HG03159 (cell line): ENCODE data around the gene TDRD9.
A peak's percentile ranks its signal among the peaks of the same experiment; 100 is the strongest.
"Not testable (repeated sequence)": the region's sequence is repeated elsewhere in the genome, so short reads cannot be mapped to it uniquely, and the experiment has no call there.

ENCODE experiments used
- ATAC-seq: cut with Tn5 transposase; IDR thresholded peaks from one replicate; pipeline ENCODE4 v1.9.1; 2021; ENCODE audit warnings: mild to moderate bottlenecking, moderate library complexity; ENCODE audit not compliant: unreplicated experiment

Gene TDRD9

DNA sequence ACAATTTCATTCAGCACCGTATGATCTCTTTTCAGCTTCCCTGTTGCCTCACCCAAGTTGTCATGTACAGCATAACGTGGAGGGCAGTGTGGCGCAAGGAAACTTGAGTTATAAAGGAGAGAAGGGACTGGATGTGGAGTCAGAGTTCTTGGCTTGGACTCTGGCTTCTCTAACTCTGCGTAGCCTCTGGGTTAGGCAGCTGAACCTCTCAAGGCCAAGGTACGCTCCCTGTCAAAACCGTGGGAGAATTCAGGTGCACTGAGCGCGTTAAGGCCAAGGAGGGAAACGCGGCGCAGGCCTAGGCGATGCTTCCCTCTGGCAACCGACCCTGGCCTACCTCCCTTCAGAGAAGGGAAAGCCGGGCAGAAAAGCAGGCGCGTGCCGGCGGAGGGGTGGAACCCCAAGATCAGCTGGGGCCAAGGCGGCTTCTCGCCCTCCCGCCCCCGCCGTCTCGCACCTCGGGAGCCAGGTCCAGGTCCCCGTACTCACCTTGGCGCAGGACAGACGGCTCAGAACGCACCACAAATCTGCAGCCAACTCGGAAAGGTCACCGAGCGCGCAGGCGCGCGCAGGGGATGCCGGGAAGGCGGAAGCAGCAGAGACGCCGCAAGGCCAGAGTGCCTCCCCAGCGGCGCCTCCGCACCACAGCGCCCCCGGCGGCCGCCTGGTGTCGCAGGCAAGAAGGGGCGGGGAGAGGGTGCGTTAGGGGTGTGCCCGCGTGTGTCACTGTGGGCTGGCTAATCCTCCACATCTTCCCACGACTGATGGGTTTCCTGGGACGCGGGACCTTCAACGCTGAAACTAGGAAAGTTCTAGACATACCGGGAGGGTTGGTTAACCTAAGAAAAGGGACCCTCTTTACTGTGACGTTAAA, 7.0 kb upstream of the TDRD9 start:
- peak; percentile 92 for ATAC-seq

- not testable (repeated sequence) for ATAC-seq
Observed at GRCh38 chr14:103921855-103922200, 6.4 kb upstream of the TDRD9 start.

GRCh38 chr14:103923863-103924262, 4.4 kb upstream of the TDRD9 start:
- ATAC-seq = no peak

DNA sequence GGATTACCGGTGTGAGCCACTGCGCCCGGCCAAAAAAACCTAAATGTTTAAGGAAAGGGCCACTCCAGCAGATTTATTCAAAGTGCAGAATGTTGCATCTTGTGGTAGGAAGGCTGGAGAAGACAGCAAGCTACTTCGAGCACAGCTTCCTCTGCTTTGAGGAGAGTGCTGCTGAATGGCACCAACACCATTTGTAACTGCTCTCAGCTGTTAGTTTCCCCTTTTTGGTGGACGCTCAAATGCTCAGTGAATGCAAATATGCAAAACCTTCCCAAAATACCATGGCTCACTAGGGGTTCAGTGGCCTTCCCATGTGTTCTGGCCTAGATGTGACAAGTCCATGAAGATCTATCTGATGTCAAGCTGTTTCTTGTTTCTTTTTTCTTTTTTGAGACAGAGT, 2.9 kb upstream of the TDRD9 start:
- no peak for ATAC-seq

DNA sequence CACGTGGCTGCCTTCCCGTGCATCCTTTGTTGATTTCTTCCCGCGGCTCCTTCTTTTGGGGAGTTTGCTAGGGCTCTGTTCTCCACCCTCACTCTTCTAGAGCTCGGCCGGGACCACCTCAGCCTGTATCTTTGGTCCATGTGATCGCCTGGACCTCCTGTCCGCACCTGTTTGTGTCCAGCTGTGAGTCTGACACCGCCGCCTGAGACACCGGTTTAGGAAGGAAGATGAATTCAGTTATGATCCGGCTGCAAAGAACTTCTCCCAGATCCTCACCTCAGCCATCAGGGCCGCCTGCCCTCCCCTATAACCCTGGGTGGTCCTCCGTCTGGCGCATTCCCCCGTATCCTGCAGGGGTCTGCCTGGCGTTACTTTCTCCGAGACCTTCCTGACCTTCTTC, 690 bp upstream of the TDRD9 start:
- no peak for ATAC-seq

GRCh38 chr14:103930051-103930604, 1.9 kb downstream of the TDRD9 start:
- no peak for ATAC-seq

DNA sequence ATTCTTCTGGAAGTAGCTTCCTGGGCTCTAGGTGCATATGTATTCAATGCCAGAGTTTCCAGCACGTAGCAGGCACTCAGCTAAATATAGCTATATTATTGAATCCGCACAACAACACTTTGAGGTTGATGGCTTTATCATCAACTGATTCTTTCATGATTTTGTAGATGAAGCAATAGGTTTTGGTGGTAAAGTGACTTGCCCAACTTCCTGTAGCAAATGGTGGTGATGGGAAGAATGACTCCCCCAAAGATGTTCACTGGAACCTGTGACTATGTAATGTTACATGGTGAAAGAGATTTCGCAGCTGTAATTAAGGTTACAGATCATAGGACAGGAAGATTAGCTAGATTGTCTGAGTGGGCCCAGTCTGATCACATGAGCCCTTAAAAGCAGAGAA, 3.2 kb downstream of the TDRD9 start:
- no peak for ATAC-seq

DNA sequence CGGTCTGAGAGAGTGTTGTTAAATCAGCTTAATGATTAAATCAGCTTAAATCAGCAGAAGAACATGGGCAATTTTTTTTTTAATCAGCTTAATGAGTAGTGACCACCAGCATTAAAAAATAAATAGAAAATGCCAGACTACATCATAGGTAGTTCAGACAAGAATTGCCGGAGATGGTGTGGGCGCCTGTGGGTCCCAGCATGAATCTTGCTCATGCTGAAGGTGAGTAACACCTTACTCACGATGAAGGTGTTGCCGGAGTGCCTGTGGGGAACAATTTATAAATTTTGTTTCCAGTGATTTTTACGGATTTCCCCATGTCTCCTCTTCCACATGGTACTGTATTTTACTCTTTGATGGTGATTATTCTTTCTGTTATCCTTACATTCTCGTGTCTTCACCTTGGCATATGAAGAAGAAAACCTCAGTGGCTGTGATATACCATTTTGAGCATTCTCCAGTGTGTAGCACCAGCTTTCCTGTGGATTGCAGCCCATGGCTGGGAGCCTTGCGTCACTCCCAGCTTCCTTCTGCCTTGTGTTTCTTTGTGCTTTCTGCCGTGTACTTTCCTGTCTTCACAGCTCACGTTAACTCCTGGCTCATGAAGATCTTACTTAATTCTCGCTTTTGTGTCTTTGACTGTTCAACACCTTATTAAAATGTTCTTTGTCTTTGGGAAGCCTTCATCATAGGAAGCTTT, 4.7 kb downstream of the TDRD9 start:
- no peak for ATAC-seq

DNA sequence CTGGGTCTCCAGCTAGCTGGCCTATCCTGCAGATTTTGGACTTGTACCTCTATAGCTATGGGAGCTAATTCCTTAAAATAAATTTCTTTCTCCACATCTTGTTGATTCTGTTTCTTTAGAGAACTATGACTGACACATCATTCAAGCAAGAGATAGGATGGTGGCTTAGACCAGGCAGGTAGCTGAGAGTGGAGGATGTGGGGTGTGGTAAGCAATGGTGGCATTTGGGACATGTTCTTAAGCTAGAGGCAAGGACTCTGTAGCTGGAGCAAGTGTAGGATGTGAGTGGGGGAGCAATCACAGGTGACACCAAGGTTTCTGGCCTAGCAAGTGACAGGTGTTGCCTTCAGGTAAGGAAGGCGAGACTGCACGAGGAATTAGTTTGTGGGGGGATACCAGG, 6.8 kb downstream of the TDRD9 start:
- no peak for ATAC-seq

GRCh38 chr14:103941462-103941861, 13.2 kb downstream of the TDRD9 start:
- no peak for ATAC-seq

DNA sequence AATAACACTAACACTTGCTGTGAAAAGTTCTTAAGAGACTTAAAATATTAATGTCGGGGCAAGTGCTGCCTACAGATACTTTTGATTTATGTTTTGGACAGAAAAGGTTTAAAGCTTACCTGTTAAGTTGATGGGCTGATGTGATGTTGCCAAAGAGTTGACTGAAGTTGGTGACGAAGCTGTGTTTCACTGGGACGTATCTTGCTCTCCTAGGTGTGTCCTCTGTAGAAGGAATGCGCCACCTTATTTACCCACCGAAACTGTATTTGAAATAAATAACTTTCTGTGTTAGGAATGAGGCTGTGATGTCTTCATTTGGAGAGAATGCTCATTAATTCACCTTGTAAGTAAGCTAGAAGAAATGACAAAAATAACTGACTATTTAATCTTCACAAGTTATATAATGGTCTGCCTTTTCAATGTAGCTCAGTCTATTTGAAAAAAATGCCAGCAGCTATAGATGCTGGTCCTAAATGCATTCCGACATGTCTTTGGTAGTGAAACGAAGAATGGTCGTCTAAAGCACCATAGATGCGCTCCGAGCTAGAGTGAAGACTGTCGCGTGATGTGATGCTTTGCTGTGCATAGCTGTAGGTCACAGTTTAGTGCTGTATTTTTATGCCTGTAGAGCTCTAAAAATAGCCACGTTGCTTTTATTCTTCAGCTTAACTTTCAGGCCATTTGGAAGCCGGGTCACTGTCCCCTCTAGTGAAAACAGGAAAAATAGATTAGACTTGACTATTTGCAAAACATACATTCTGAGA, 13.9 kb downstream of the TDRD9 start, which contains the start of gene RD3L:
Gene RD3L (minus strand): TSS at position 557 of the 764 bp plus-strand sequence. CDS start 834 bp downstream, outside the sequence.
- ATAC-seq = no peak

- ATAC-seq = no peak
Observed at GRCh38 chr14:103943673-103944072, 15.4 kb downstream of the TDRD9 start.

DNA sequence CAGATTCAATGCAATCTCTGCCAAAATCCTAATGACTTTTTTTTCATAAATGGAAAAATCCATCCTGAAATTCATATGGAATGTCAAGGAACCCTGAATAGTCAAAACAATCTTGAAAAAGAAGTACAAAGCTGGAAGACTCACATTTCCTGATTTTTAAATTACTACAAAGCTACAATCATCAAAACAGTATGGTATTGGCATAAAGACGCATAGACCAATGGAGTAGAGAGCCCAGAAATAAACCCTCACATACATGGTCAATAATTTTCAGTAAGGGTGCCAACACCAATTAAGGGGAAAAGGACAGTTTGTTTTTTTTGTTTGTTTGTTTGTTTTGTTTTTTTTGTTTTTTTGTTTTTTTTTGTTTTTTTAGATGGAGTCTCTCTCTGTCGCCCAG, 18.7 kb downstream of the TDRD9 start:
- ATAC-seq = no peak

DNA sequence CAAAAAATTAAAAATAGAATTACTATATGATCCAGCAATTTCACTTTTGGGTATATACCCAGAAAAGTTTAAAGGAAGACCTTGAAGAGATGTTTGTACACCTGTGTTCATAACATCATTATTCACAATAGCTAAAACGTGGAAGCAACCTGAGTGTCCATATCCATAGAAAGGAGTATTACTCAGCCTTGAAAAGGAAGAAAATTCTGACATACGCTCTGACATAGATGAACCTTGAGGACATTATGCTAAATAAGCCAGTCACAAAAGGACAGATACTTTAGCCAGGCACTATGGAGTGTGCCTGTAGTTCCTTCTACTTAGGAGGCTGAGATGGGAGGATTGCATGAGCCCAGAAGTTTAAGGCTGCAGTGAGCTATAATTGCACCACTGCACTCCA, 20.2 kb downstream of the TDRD9 start:
- no peak for ATAC-seq

- ATAC-seq = no peak
Observed at GRCh38 chr14:103949131-103949790, 21.0 kb downstream of the TDRD9 start.

- ATAC-seq = no peak
Observed at GRCh38 chr14:103960457-103961055, 32.3 kb downstream of the TDRD9 start.

- ATAC-seq = no peak
Observed at GRCh38 chr14:103961928-103962578, 33.8 kb downstream of the TDRD9 start.

GRCh38 chr14:103966631-103967030, 38.4 kb downstream of the TDRD9 start:
- ATAC-seq = no peak

DNA sequence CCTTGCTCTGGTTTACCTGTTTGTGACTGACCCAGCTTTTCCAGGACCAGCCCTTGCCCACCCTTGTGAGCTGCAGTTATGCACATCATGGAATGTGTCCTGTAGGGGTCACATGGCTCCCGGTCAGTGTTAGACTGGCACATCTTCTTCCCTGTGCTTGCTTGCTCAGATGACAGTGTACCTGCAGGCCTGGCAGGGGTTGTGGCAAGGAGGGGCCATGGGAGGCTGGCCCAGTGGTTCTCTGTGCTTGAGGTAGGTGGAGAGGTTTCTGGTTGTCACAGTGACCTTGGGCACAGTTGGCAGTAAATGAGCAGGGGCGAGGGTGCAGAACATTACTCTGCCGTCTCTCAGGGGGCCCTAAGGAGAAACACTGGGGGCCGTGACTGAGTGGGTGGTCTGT, 41.7 kb downstream of the TDRD9 start:
- no peak for ATAC-seq

DNA sequence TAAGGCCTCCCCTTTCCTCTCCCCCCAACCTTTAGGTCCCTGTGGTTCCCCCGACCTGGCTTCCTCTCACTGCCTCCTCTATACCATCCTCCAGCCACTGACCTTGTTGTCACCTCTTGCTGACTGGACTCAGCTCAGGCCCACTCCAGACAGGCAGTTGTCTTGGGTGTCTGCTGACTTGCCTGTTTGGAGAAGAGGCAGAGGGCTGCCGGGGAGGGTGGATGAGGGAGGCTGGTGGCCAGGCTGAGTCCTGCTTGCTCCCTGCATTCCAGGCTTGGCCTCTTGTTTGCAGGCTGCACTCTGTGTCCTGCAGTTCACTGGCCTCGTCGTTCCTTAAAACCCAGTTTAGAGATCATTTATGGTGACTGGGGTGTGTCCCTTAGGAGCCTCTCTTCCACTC, 45.1 kb downstream of the TDRD9 start:
- ATAC-seq = no peak
